HUDEP-2 (cell line): ENCODE data around the gene TMEM158.

ENCODE experiments used
- DNase-seq, 76 experiments: peaks; one replicate each; lab custom pipeline; 2025; ENCODE audit not compliant: unreplicated experiment in 76 of 76; lab: John Stamatoyannopoulos, UW

The TMEM158 gene

DNA sequence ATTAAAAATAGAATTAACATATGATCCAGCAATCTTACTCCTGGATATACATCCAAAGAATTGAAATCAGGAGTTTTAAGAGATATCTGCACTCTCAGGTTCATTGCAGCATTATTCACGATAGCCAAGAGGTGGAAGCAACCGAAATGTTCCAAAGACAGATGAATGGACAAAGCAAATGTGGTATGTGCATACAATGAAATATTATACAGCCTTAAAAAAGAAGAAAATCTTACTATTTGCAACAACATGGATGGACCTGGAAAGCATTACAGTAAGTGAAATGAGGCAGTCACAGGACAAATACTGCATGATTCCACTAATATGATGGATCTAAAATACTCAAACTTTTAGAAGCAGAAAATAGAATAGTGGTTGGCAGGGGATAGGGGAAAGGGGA is 9.3 kb upstream of the TMEM158 start:
- DNase-seq = no peak

GRCh38 chr3:45234250-45234649 is 8.2 kb upstream of the TMEM158 start:
- no peak for DNase-seq

DNA sequence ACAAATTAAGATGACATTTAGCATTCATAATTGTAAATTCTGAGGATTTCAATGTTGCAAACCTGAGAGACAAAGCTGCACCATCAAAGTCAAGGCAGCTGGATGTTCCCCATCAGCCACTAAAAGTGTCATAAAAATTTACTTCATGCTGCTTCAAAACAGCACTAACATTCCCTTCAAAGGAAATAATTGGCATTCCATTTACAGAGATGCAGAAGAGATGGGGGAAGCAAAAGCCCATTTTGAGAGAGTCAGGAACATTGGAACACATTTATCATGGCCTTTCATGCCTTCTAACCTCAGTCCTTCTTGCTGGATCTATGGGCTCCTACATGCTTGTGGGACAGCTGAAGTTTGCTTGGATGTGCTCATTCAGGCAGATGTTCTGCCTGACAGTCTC is 6.4 kb upstream of the TMEM158 start:
- DNase-seq = no peak

GRCh38 chr3:45227946-45228345 is 1.9 kb upstream of the TMEM158 start:
- no peak for DNase-seq

GRCh38 chr3:45227071-45227820 is 1.2 kb upstream of the TMEM158 start:
- DNase-seq = no peak

DNA sequence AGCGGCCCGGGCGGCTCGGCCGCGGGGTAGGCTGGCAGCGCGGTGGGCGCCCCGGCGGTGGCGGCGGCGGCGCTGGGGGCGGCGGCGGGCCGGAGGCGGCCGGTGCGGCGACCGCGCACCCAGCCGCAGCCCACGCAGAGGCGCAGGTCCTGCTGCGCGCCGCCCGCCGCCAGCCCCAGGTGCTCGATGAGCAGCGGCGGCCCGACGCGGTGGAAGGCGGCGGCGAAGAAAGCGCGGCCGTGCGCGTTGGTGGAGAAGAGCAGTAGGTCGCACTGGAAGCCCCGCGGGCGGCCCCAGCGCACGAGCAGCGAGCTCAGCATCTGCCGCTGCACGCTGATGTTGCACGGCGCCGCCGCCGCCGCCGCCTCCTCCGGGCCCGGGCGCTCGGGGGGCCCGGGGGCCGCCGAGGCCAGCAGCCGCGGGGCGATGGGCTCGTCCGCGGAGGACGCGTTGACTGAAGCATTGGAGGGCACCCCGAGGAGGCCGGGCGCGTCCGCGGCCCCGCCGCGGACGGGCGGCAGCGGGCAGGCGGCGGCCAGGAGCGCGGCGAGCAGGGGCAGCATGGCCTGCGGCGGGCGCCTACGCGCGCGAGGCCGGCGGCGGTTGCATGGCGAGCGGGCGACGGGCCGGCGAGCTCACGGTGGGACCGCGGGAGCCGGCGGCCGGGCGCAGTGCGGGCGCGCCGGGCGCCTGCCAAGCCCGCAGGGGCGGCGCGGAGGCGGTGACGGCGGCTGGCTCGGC is 452 bp downstream of the TMEM158 start:
- peak in 3 of 76 experiments; percentile 5 to 29 (median 6) for DNase-seq

- peak in 34 of 76 experiments; percentile 3 to 52 (median 16) for DNase-seq
Observed at GRCh38 chr3:45224824-45225464, 1.1 kb downstream of the TMEM158 start.

DNA sequence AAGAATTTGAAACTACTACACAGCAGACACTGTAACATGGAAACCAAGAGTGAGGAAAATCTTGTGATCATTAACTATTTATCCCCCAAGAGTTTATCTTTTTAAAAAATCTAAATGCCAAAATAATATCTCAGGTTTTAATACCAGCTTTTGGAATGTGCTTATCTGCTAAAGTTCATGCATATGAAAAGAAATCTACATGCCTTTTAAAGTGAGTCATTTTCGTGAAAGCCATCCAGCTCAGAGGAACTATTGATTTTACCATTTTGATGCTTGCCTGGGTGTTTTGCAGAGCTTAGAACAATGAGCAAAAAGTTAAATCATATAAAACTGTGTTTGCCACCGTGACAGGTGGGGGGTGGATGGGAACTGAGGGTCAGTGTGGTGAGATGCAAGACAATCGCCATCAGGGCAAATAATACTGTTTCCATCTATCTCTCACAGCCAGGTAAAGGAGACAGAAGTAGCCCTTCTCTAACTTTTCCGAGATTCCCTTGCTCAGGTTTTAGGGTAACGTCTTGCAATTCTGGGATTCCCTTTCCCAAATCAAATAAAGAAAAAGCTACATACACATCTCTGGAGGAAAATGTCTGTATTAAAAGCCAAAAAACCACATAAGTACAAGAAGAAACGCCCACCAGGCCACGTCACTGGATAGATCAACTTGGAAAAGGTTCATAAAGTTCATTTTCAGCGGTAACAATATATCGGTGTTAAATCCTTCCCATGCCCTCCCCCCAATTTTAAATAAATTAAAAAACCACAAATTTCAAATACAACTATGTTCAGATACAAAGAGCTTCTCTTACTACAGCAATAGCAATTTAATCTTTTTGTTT is 2.0 kb downstream of the TMEM158 start:
- DNase-seq = no peak

DNA sequence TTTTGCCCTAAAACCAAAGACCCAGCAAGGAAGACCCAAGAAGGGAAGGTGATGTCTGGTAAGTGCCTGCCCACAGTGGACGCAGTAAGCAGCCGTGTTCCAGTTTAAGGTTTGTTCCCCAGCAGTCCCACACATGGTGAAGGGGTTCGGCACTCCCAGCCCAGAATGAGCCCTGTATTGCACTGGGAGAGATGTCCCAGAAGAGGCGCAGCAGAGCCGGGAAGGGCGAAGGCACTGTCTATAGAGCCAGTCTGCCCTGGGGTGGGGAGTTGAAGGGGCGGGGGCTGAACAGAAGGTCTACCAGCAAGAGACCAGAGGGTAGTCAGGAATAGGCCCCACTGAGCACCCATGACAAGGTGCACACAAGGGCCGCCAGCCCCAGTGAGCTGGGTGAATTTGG is 6.4 kb downstream of the TMEM158 start:
- DNase-seq = no peak

- peak in 4 of 76 experiments; percentile 2 to 6 (median 4) for DNase-seq
Observed at GRCh38 chr3:45218578-45219390, 7.3 kb downstream of the TMEM158 start.

- no peak for DNase-seq
Observed at GRCh38 chr3:45216021-45216609, 10.0 kb downstream of the TMEM158 start.

DNA sequence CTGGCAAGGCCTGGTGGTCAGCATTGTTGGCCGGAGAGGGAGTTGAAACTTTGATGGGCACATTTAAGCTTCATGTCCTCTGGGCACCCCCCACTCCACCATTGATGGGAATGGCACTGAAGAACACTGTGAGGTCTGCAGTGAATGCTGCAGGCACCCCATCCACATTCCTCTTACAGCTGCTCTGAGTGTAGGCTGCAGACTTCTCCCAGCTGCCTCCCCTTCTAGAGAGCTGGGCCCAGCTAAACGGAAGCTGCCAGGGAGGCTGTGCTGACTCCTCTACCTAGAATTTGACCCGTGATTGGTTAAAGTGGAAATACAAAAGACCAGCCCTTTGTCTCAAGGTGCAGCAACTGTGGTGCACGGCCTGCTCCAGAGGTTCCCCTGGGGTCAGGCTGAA is 10.6 kb downstream of the TMEM158 start:
- no peak for DNase-seq

DNA sequence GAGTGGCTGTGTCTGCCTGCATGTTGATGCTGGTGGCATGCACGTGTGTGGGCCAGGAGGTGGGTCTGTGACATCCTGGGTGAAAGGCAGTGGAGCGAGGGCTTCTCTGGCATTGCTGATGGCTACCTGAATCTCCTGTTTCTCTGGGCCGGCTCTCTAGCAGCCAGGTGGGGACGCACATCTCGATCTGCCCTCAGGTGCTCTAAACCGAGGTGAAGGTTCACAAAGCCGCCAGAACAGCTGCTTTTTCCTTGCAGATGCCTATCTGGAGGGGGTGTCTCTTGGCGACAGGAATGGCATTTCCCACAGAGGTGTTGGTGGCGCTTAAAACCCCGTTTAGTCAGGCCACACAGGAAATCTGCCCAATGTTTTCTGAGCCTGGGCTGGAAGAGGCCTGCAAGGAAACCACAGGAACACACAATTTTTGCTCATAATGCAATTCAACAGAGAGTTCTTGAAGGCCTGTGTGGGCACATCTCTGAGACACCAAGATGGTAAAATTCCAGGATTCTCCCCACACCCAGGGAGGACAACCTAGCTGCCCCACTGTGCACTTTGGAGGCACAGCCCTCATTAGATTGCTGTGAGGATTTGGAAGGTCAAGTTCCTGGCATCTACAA is 11.9 kb downstream of the TMEM158 start:
- no peak for DNase-seq

GRCh38 chr3:45212095-45212468 is 14.0 kb downstream of the TMEM158 start:
- no peak for DNase-seq

DNA sequence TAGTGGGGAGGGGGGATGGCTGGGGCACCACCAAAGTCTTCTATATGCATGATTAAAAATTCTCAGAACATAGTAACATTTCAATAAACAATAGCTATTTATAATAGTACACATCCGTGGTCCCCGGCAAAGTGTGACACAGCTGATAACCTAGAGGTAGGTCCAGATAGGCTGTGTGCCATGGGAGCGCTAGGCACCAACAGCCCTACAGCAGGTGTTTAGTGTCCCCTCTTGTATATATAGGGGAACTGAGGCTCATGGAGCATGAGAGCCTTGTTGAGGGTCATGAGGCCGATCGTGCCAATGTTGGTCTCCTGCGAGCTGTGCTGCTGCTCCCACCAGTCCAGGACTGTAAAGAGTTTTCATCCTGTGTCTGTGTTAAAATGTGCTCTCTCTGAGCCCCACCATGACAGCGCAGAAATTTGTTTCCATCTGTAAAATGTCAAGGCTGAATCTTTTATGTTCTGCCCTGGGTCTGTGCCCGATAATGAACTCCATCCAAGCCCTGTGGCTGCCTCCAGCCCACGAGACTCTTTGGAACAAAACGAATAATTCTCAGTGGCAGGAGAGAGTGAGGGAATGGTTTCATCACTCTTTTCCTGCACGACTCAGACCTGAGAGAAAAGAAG is 14.5 kb downstream of the TMEM158 start:
- no peak for DNase-seq

GRCh38 chr3:45210308-45211041 is 15.6 kb downstream of the TMEM158 start:
- DNase-seq = peak in 52 of 76 experiments; percentile 2 to 69 (median 42)

DNA sequence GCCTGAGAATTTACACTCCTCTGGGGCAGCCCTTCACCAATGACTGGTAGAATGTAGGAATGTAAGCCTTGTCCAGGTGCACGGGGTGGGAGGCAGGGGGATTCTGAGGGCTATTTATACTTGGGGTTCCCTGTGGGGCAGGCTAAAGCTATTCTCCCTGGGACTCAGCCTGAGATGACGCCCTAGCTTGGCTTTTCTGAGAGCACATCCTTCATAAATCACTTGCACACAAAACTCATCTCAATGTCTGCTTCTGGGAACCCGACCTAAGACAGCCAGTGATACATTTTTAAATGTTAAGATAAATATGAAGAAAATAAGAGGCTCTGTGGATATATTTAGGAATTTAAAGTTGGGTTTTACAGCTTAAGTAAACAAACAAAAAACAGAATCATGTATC is 16.6 kb downstream of the TMEM158 start:
- DNase-seq = no peak

GRCh38 chr3:45208586-45208985 is 17.5 kb downstream of the TMEM158 start:
- DNase-seq = no peak
